GM12874 (cell line): Measurements from ENCODE around the gene JAG2.

Experiments used
- CTCF ChIP-seq: IDR thresholded peaks from 2 replicates; pipeline ENCODE4 v1.5.1; 2011; ENCODE audit warnings: low read depth, mild to moderate bottlenecking, control low read depth, low read length, moderate library complexity; ENCODE audit not compliant: insufficient read depth

JAG2 gene

GRCh38 chr14:105196265-105196960, 27.8 kb upstream of the JAG2 start:
- no peak for TF ChIP-seq CTCF

- no peak for TF ChIP-seq CTCF
Measured at GRCh38 chr14:105195522-105196264, 27.1 kb upstream of the JAG2 start.

- TF ChIP-seq CTCF, result no peak
Measured at GRCh38 chr14:105195051-105195450, 26.5 kb upstream of the JAG2 start.

GRCh38 chr14:105193916-105194782, 25.6 kb upstream of the JAG2 start:
- no peak for TF ChIP-seq CTCF

- no peak for TF ChIP-seq CTCF
Measured at GRCh38 chr14:105192866-105193731, 24.5 kb upstream of the JAG2 start.

- TF ChIP-seq CTCF, result 0 out of 2 replicates have a peak, but pooled peaks have one; percentile 6
Measured at GRCh38 chr14:105187935-105188524, 19.5 kb upstream of the JAG2 start.
